GM18861 (cell line): ENCODE measurements around the gene PKIB.
"Not testable (repeated sequence)": the region's sequence is repeated elsewhere in the genome, so short reads cannot be mapped to it uniquely, and the experiment has no call there.

ENCODE experiments used
- ATAC-seq: cut with Tn5 transposase; IDR thresholded peaks from one replicate; pipeline ENCODE4 v1.9.1; 2021; ENCODE audit not compliant: unreplicated experiment

PKIB gene

DNA sequence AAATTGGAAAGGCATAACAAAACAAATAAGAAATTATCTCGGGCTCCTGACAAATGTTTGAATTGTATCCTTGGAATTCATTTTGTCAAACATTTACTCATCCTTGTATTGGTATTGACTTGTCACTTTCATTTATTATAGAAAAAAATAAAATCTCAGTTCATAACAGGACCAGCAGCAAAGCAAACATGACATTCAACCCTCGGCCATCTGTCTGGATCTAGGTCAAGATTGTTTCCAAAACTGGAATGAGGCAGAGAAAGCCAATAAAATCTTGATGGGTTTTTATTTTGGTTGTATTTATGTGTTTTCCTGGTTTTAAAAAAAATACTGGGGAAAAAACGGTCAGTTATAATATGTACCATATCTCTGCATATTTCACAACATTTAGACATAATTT, 126.4 kb downstream of the PKIB start:
- ATAC-seq = no peak

DNA sequence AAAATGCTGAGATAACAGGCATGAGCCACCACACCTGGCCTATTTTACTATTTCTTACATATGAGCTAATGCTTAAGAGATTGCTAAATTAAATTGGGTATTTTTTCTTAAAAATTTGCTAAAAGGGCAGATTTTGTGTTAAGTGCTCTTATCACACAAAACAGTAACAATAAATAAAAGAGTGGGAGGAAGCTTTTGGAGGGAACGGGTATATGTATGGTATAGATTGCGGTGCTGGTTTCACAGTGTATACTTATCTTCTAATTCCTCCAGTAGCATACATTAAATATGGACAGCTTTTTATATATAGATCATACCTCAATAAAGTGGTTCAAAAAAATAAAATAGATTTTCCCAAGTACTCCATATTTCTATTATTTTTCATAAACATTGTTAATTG, 129.9 kb downstream of the PKIB start:
- no peak for ATAC-seq

DNA sequence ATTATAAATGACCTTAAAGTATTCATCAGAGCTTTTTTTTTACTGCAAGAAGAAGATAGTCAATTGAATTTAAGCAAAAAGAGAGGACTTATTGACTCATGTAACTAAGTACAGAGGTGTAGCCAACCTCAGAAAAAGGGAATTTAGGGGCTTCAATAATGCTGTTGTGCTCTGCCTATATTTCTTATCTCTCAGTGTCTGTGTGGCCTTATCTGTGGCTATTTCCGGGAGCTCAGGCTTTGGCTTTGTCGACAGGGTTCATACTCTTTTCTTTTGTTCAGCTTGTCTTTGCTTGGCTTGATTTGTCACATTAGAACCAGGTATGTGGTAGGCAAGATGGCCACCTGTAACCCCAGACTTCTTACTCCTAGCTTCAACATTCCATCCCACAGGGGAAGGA, 130.7 kb downstream of the PKIB start:
- no peak for ATAC-seq

DNA sequence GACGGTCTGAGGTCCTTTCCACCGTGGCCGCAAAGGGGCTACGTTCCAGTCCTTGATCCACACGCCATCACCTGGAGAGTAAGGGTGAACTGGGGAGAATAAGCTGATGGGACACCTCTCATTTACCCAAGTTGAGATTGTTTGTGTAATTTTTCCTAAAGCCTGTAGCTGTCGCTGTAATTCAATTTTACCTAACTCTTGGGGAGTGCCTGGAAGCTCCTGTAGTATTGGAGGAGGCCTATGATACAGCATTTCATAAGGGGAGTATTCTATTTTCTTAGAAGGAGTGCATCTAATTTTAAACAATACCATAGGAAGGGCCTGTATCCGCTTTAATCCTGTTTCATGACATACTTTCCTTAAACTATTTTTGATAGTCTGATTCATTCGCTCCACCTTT, 134.0 kb downstream of the PKIB start:
- not testable (repeated sequence) for ATAC-seq

DNA sequence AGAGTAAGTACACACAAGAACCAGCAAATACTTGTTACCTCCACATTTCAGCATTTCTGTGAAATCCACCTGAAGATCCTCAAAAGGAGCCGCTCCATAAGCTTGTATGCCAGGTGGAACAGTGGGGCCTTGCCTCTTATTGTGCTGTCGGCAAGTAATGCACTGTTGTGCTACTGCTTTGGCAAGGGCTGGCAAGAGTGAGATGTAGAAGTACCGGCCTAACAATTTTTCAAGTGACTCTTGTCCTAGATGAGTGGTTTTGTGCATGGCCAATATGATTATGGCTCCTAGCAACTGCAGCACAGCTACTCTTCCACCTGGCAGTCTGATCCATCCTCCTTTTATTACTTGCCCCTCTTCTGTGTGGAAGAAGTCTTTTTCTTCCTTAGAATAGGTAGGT, 134.7 kb downstream of the PKIB start:
- ATAC-seq = not testable (repeated sequence)

DNA sequence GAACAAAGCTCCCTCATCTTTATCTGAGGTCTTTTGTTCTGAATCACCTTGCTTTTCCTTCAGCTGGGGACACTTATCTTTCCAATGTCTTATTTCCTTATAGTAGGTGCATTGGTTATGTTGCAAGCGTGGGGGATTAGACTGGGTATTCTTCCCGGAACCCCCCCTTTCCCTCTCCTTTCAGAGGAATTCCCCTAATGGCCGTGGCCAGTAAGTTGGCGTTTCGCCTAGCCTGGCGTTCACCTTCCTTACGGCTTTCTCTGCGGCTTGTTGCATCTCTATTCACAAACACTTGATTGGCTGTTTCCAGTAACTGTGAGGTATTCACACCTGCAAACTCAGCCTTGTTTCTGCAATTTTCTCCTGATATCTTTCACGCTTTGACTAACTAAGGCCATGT, 136.5 kb downstream of the PKIB start:
- no peak for ATAC-seq

DNA sequence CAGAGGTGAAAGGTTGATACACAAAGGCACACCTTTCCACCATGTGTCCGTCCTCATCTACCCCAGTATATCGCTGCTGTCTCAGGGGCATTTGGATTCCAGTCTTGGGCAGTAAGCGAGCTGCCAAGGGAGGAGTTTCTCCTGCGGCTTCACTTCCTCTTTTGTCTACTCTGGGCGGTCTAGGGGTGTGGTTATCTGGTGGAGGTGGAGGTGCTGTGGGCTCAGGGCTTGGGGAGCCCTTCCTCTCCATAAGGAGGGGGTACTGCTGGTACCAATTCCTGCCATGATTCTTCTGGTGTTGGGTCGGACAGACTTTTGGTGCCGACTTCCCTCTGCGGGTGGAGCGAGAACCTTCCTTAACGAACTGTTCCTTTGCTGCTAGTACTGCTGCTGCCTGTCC, 137.4 kb downstream of the PKIB start:
- no peak for ATAC-seq

DNA sequence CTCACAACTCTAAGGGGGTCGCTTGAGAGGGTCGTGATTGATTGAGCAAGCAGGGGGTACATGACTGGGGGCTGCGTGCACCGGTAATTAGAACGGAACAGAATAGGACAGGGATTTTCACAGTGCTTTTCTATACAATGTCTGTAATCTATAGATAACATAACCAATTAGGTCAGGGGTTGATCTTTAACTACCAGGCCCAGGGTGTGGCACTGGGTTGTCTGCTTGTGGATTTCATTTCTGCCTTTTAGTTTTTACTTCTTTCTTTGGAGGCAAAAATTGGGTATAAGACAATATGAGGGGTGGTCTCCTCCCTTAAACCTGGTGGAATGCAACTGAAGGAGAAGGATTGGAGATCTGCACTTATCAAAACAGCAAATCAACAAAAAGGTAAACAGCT, 138.7 kb downstream of the PKIB start:
- ATAC-seq = not testable (repeated sequence)

DNA sequence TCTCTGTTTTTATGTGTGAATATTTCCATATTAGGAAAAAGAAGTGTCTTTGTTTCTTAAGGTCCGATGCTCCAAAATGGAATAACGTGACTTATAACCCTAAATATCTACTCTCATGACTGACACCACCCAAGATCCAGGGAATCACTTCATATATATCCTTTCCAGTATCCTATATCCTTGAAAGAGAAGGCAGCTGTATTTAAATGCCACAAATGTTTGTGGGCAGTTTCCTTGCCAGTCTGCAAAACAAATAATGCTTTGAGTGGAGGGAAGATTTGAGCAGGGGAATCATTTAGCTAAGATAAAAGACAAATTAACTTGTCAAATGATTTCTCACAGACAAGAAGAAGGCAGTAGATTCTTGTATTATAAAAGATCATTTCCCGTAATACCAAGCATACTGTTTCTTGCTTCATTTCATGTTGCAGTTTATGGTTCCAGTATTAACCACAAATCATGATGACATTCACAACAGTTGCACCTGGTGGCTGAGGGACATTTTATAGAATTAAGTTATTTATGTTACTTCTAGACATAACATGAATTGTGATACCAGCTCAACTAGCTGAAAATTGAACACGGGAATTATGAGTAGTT, 139.3 kb downstream of the PKIB start:
- ATAC-seq = no peak

DNA sequence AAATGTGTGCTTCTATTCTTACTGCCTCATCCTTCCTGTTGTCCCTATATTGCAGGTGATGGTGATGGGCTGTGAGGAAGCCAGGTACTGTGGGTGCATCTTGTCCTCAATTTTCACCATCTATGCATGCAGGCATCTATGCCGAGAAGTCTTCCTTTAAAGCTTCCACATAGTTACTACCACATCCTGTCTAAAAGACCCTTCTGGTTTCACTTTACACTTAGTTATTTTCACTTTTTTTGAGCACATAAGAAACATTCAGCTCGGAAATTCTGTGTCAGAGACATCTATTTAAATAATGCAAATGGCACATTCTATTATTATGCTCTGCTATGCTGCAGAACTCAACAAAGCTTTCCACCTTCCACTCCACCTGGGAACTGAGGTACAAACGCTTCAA, 141.1 kb downstream of the PKIB start:
- peak; percentile 92 for ATAC-seq

DNA sequence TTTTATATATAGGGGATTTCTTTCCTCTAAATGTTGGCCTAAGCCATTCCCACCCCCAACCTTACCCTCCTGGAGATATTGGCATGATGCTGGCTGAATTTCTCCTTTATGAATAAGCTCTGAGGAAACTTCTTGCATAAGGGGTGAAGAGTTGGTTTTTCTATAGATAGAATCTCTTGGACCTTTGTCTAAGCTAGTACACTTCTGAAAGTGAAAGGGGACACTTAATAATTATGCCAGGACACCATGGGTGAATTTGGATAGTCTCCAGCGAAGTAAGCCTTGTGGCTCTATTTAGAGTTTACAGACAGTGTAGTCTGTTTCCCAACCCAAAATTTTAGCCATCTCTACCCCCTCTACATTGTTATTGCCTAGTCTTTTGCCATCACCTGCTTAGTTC, 142.3 kb downstream of the PKIB start:
- ATAC-seq = peak; percentile 30

DNA sequence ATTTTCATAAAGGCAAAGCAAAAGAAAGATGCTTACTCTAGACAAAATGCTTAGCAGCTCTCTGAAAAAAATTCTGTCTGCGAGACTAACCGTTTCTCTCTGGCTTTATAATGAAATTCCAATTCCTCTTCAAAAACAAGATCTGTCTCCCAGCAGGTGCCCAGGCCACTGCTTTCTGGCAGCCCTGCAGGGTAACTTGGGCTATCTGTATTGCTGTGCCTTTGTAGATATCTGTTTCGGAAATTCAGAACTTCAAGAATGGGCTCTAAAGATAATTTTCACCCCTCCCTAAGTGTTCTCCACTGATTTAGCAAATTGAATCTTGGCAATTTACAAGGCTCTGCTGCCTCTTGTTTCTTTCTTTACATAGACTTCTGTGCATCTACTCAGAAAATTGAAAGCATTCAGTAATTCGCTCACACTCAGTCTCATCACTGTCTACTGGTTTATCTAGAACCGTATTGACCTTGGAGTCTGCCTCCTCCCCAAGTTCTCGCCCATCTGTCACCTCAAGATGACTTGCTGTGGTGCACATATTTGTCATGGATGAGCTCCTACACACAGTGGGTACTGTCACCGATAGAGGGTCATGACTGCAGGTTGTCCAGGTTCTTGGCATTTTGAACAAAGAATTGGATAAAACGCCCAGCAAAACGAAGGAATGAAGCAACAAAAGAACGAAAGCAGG, 142.9 kb downstream of the PKIB start:
- no peak for ATAC-seq

DNA sequence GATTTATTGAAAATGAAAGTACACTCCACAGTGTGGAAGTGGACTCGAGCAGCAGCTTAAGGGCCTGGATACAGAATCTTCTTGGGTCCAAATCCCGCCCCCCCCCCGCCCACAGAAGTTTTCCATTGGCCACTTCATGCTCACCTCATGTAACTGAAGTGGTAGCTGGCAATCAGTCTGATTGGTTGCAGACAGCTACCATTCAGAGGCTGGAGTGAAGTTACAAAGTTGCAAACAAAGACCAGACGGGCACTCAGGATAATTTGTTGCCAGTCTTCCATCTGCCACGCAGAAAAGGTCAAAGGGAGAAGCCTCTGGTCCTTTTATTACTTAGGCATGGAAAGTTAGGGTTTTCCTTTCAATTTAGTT, 143.5 kb downstream of the PKIB start:
- no peak for ATAC-seq

DNA sequence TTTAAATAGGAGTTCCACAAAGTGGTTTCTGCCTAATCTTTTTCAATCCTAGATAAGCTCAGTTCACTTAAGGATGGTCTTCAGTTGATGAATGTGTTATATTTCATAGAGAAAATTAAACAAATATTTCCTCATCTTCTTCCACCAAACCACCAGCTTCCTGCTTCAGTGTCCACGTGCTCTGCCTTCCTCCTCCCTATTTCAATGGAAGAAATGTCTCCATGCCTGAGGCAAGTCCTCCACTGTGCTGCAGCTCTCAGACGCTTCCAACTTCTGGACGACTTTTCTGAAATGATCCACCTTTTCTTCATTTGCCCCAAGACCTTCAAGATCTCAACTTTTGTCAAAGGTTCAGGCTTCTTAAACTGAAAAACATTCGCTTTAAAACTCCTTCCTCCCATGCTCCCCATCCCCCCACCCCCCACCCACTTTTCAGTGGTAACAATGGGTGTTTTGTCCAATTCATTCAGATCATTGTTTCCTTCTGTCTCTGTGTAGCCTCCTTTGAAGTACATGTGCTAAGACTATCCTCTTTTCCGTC, 144.1 kb downstream of the PKIB start:
- no peak for ATAC-seq

DNA sequence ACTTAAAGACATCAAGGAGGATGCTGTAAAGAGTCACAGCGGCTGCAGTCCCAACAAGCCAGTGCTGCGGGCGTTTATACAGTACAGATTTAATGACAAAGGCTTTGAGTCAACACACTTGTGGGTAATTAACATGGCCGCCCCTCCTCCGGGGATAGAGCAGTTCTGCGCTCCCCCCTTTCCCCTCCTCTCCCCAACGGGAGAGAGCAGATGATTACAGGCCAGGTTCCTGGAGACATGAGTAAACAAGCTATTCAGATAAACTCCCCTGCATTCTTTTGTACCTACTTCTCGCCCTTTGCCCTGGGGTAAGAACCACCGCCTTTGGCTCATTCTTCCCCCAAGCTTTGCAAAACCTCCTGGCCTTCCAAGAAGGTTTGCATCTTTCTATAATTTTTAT, 145.7 kb downstream of the PKIB start:
- no peak for ATAC-seq

DNA sequence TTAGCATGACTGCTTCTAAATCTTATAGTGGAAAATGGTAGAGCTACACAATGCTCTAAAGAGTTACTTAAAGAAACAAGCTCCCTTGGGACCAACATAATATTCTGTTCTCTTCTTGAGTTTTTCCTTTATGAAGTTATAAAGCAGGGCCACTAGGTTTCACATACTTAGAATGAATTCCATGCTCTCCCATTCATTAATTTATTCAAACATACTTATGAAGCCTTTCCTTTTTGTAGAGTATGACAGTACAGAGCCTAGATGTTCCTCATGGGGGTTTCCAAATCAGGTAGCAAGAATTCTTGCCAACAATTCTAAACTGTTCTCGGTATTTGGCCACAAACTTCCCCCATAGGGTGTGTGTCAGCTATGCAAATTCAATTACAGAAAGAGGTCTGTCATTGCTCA, 148.7 kb downstream of the PKIB start:
- ATAC-seq = peak; percentile 99

DNA sequence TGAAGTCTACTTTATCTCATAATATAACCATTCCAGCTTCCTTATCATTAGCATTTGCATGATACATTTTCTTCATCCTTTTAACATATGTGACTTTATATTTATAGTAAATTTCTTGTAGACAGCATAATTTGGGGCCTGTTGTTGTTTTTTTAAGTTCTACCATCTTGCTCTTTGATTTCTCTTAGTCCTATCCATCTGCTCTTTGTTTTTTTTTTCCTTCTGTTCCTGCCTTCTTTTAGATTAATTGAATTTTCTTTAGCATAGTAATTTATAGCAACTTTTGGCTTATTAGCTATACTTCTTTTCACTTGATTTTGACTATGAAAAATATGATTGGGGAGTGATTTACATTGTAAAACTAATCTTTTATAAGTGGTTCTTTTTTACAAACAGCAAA, 150.1 kb downstream of the PKIB start:
- ATAC-seq = no peak

DNA sequence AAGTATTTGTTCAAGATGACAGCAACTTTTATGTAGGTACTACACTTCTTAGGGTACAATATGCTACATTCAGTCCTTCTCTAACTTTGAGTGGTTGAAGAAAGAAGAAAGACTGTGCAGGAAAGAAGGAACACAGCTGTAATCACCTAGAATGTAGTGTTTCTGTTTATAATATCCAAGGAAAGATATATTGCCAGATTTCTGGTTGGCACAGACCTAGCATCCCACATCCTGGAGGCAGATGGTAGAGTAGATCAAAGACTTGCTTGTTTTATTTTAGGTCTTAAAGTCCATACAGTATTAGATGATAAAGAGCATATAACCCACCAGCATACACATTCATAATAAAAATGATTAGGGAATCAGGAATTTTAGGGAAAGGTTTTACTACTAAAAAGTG, 156.1 kb downstream of the PKIB start:
- ATAC-seq = no peak

DNA sequence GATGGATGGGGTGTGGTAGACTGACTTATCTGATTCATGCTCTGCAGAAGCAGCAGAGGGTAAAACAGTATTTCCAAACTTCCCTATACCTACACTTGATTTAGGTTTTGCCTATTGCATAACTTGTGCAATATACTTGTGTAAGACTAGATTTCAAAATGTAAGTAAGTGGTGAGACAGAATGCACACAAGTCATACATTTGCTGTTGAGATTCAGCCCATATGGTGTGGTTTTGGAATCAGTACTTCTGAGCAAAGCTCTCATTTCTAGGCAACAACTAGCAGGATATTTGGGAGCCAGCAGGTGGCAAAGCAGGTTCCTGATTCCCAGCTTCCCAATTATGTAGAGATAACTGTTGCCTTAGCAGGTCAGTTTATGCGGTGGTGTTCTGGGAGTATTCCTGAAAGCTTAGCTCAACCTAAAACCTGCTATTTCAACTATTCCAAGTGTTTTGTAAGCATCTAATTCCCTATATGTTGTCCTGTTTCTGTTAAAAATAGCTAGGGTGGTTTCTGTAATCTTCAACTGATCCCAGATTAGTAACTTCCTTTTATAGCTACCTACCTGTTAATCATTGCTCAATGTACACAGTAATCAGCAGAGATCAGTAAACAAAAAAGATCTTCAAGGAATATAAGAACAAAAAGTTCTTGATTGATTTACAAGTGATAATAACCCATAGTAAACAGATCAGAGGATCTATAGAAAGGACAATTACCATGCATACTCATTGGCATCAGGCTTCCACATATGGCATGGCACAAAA, 160.8 kb downstream of the PKIB start:
- ATAC-seq = no peak

DNA sequence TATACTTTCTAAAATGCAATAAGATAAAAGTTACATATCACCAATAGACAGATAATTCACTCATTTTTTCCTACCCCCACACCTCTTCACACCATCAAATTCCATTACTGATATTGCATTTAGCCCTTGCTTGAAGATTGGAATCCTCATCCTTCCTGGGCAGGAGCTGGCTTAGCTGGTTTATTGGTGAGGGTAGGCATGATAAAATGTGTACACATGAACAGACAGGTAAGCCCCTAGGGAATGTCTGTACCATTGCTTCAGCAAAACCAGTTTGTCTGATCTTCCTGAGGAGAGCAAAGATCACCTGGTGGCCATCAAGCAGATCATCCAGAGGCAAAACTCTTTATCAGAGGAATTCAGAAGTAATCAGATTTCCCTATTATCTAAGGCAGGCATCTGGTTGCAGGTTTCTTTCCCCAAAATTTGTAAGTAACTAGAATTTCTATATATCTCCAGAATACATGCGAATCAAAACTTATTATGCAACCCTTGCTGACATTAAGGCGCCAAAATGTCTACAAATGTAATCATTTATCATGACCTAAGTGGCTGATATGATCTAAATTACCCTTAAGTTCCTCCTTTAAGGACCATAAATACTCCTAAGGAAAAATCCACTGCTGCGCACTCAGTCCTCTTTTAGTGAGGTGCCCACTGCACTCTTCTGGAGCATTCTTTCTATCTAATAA, 162.7 kb downstream of the PKIB start:
- no peak for ATAC-seq
